ENCODE measurements around the gene TTBK1. TPM values are rescaled to one million over a fixed set of nuclear protein-coding genes. Genes with fewer than 3 reads are reported as not detected.

The TTBK1 gene
- total and polyA plus RNA-seq, 2 of the 4 experiments (the other 2 are of a cell fraction), result 0.02 TPM; not detected in 1

DNA sequence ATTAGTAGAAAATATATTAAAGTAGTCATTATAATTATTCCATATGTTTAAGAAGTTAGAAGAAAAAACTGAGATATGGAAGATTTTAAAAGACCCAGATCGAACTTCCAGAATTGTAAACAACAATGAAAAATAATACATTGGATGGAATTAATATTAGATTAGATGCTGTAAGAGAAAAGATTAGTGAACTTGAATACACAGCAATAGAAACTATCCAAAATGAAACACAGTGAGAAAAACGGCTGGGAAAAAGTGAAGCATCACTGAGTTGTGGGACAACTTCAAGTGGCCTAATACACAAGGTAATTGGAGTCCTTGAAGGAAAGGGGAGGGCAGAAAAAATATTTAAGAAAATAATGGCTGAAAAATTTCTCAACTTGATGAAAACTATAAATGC lies 4.2 kb upstream of the TTBK1 start:
- H2BK15ac ChIP-seq (ENCODE audit: low read depth, low read length), result no peak overlapping the region
- H3K4me3 ChIP-seq (ENCODE audit: insufficient read depth, low read depth, low read length), result no peak overlapping the region
- no peak overlapping the region for H3K14ac ChIP-seq (replicated peaks; ENCODE audit: low read depth, low read length)
- TF ChIP-seq NFE2L2 (IDR thresholded peaks at IDR 0.05; ENCODE audit: low read depth, low read length), result no peak
- no peak for TF ChIP-seq RFX5 (IDR thresholded peaks at IDR 0.05; ENCODE audit: low read depth, low read length)
- TF ChIP-seq BHLHE40 (IDR thresholded peaks at IDR 0.05; ENCODE audit: low read depth, low read length), result no peak
- no peak for TF ChIP-seq CHD1 (IDR thresholded peaks at IDR 0.05; ENCODE audit: low read depth, low read length)
- TF ChIP-seq SMC3 (IDR thresholded peaks at IDR 0.05; ENCODE audit: low read depth, low read length), result no peak
- peak; percentile 68 for TF ChIP-seq RCOR1 (IDR thresholded peaks at IDR 0.05; ENCODE audit: insufficient replicate concordance, low read length)
- TF ChIP-seq CTCF (conservative IDR thresholded peaks at IDR 0.05; ENCODE audit: low read depth, low read length), result no peak
- no peak overlapping the region for H3K4ac ChIP-seq (ENCODE audit: low read depth, low read length)
- peaks cover 50% of the 10 kb centered on the region for H3K27me3 ChIP-seq (ENCODE audit: control insufficient read depth, insufficient read depth, low read length)
- no peak overlapping the region for H2AK9ac ChIP-seq (replicated peaks; ENCODE audit: low read depth, low read length, poor library complexity)
- no peak overlapping the region for H2AK5ac ChIP-seq (ENCODE audit: low read depth, low read length)
- no peaks in the 10 kb centered on the region for H4K20me1 ChIP-seq (ENCODE audit: insufficient read depth, low read length)
- no peak overlapping the region for H3K18ac ChIP-seq (ENCODE audit: low read depth, low read length)
- H3K79me1 ChIP-seq (ENCODE audit: low read depth in 1 of 2, low read length in 2 of 2), result no peaks in the 10 kb centered on the region
- no peak overlapping the region for H3K9ac ChIP-seq (ENCODE audit: low read depth, low read length)
- H3K4me2 ChIP-seq (ENCODE audit: low read depth, low read length), result no peak overlapping the region
- H2BK5ac ChIP-seq (ENCODE audit: low read depth, low read length, poor library complexity, severe bottlenecking), result no peak overlapping the region
- dilution Hi-C loops (cut with HindIII; ENCODE audit: low sequenced_read_pairs, unreplicated experiment), result no loop called here
- no peak overlapping the region for H3K27ac ChIP-seq (ENCODE audit: insufficient read depth, low read length)
- intact Hi-C loops (cut with micrococcal nuclease), result no loop called here
- H4K5ac ChIP-seq (ENCODE audit: low read depth, low read length), result no peak overlapping the region
- peaks cover 8% of the 10 kb centered on the region for H3K9me3 ChIP-seq (ENCODE audit: control insufficient read depth, insufficient read depth, low read length)
- DNase-seq (no peak), ATAC-seq (ENCODE audit: low read depth) (no peak)
- H4K8ac ChIP-seq (ENCODE audit: low read depth in 2 of 2, low read length in 2 of 2), result no peak overlapping the region
- H2AFZ ChIP-seq (replicated peaks; ENCODE audit: low read length, poor library complexity), result no peak overlapping the region
- no peaks in the 10 kb centered on the region for H3K9me1 ChIP-seq (ENCODE audit: insufficient read depth, low read length)
- BruUV-seq (replicated peaks), result no TSS peak
- H3K56ac ChIP-seq (ENCODE audit: extremely low read depth, insufficient read depth, low read length), result no peak overlapping the region
- WGBS, 2 experiments (ENCODE audit: extremely low coverage in 2 of 2, insufficient read length in 1 of 2), result no CpG with 5 or more reads among the region's 2 CpGs
- no peak overlapping the region for H2BK20ac ChIP-seq (ENCODE audit: low read depth, low read length)
- no peaks in the 10 kb centered on the region for H3K4me1 ChIP-seq (ENCODE audit: control insufficient read depth, insufficient read depth, low read length)
- CTCF ChIA-PET, result interaction anchor here (1.1 kb wide), 1 partner anchor 10 kb away, joined by 3 read pairs; no protein-coding TSS in a partner anchor
- no peak overlapping the region for H4K91ac ChIP-seq (ENCODE audit: insufficient read depth, low read depth, low read length)
- in situ Hi-C loops (cut with MboI; ENCODE audit: low sequenced_read_pairs), result no loop called here
- no peak overlapping the region for H3K23ac ChIP-seq (ENCODE audit: low read depth, low read length)
- H3K36me3 ChIP-seq (ENCODE audit: control insufficient read depth, insufficient read depth, low read length), result no peaks in the 10 kb centered on the region
- POLR2A ChIA-PET (ENCODE audit: unreplicated experiment), result no interaction called here
- H2BK120ac ChIP-seq (ENCODE audit: low read depth, low read length), result no peak overlapping the region
